ENCODE results near the gene NOP9. TPM values are rescaled to one million over a fixed set of nuclear protein-coding genes. Genes with fewer than 3 reads are reported as not detected.

NOP9 gene
- polyA plus RNA-seq (2013, experiment 1 of 2; ENCODE audit: insufficient read length), result 16.3 TPM
- 16.6 TPM for polyA plus RNA-seq (2013, experiment 2 of 2; ENCODE audit: insufficient read length)

- DNase-seq, result peak; percentile 88
These were observed at the start of gene NOP9, which contains the start of gene DHRS1 for GRCh38 chr14:24299255-24300191. NOP9 (plus strand) TSS chr14:24299850; CDS start chr14:24299955, 105 bp downstream. DHRS1 (minus strand) TSS chr14:24299780; CDS start chr14:24299106, 674 bp downstream.

GRCh38 chr14:24250354-24250753 is 49.3 kb upstream of the NOP9 start:
- no peak for DNase-seq

- peak; percentile 32 for DNase-seq
These were observed 47.8 kb upstream of the NOP9 start for GRCh38 chr14:24251880-24252288.

GRCh38 chr14:24252289-24253124 is 47.1 kb upstream of the NOP9 start:
- DNase-seq, result no peak

- no peak for DNase-seq
These were observed 45.7 kb upstream of the NOP9 start for GRCh38 chr14:24253936-24254335.

- DNase-seq, result no peak
These were observed 44.8 kb upstream of the NOP9 start for GRCh38 chr14:24254630-24255392.

GRCh38 chr14:24255438-24255837 is 44.2 kb upstream of the NOP9 start:
- no peak for DNase-seq

- no peak for DNase-seq
These were observed 43.5 kb upstream of the NOP9 start for GRCh38 chr14:24255931-24256711.

GRCh38 chr14:24256960-24257359 is 42.7 kb upstream of the NOP9 start:
- DNase-seq, result no peak

GRCh38 chr14:24258119-24258518 is 41.5 kb upstream of the NOP9 start:
- DNase-seq, result no peak

- no peak for DNase-seq
These were observed 40.9 kb upstream of the NOP9 start for GRCh38 chr14:24258548-24259265.

- peak; percentile 87 for DNase-seq
These were observed 40.2 kb upstream of the NOP9 start for GRCh38 chr14:24259282-24260025.

GRCh38 chr14:24260026-24260779 is 39.4 kb upstream of the NOP9 start:
- DNase-seq, result no peak

GRCh38 chr14:24260780-24261157 is 38.9 kb upstream of the NOP9 start:
- DNase-seq, result no peak

- DNase-seq, result no peak
These were observed 38.2 kb upstream of the NOP9 start for GRCh38 chr14:24261256-24261968.

GRCh38 chr14:24261969-24262327 is 37.7 kb upstream of the NOP9 start:
- DNase-seq, result no peak

- DNase-seq, result no peak
These were observed 36.6 kb upstream of the NOP9 start, which contains the start of gene TGM1 for GRCh38 chr14:24262821-24263733. TGM1 (minus strand) TSS chr14:24263177; CDS start chr14:24262352, 825 bp downstream.

All from fibroblast of skin of scalp (primary cell).